HepG2 (cell line): ENCODE measurements around the gene SLFN13. TPM values are rescaled to one million over a fixed set of nuclear protein-coding genes. Genes with fewer than 3 reads are reported as not detected.

Experiments
- AGO2 ChIP-seq: fragments of 200-400 bp; formaldehyde crosslinking; optimal IDR thresholded peaks from 2 replicates; pipeline ENCODE3; 2017; ENCODE audit warnings: mild to moderate bottlenecking, low read depth, low read length, moderate library complexity
- FOXA1 ChIP-seq, 2 experiments: fragments of 450-650 bp in 1 of 2; sonication (generic) in 1 of 2; formaldehyde crosslinking in 1 of 2; IDR thresholded peaks; 2 replicates each; pipeline versions ENCODE4 v1.4.0 to v1.6.1; 2016 to 2020; ENCODE audit warnings: missing genetic modification reagents in 1 of 2
- polyA plus RNA-seq, 8 experiments: library from polyadenylated mRNA; depleted of rRNA in 3 of 8; stranded (reverse) in 7 of 8; unstranded in 1 of 8; fragments of >200 nt; fragmentation: Illumina TruSeq in 4 of 8; extraction: Trizol in 4 of 8; gene quantifications; 2 replicates each; pipeline versions ENCODE4 v1.2.1 to v1.2.3, GENCODE V29; 2011 to 2016; ENCODE audit warnings: low read depth in 4 of 8, missing spikeins in 1 of 8, mixed read lengths in 1 of 8; ENCODE audit not compliant: insufficient read depth in 1 of 8
- total RNA-seq, 5 experiments: library from RNA; depleted of rRNA; stranded (reverse); fragments of >200 nt; fragmentation: Illumina TruSeq; extraction: Trizol; gene quantifications; 2 replicates each; pipeline ENCODE4 v1.2.3, GENCODE V29; 2016; ENCODE audit warnings: low read depth in 1 of 5
- TF ChIP-seq, protein P1 (sequence below): sonication (generic); formaldehyde crosslinking; IDR thresholded peaks from 2 replicates; pipeline ENCODE4 v1.4.0; 2020; ENCODE audit warnings: missing genetic modification reagents; ENCODE audit errors: not compliant biosample characterization
- TF ChIP-seq, protein P2 (sequence below): sonication (generic); formaldehyde crosslinking; IDR thresholded peaks from 2 replicates; pipeline ENCODE4 v1.4.0; 2020; ENCODE audit warnings: mild to moderate bottlenecking, missing genetic modification reagents

Gene SLFN13
- total and polyA plus RNA-seq, 2 of the 13 experiments (the other 11 are each of a cell fraction or from before 2014, with no cell fraction given), result 0.18 TPM; not detected in 1

DNA sequence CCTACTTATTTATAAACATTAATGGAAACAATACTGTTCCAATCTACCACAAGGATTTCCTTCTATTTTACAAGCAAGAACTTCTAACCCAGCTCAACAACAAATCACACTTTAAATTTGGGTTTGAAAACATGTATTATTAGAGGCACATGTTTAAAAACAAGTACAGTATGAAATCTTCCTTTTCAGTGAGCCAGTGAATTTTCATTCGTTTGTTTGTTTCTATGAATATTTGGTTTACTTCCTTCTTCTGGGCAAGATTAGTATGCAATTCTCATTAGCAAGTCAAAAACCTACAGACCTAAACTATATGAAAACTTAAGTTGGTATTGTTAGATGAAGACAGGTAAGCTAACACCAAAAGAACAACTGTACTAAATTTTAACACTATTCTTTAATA lies 42.0 kb downstream of the SLFN13 start (continued):
- TF ChIP-seq, protein P1, sequence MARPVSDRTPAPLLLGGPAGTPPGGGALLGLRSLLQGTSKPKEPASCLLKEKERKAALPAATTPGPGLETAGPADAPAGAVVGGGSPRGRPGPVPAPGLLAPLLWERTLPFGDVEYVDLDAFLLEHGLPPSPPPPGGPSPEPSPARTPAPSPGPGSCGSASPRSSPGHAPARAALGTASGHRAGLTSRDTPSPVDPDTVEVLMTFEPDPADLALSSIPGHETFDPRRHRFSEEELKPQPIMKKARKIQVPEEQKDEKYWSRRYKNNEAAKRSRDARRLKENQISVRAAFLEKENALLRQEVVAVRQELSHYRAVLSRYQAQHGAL (CRISPR knock-in tag), result no peak
- TF ChIP-seq AGO2 (no peak), FOXA1 (IDR thresholded peaks at IDR 0.05) (no peak), FOXA1 (CRISPR knock-in tag; IDR thresholded peaks at IDR 0.05) (no peak)
- TF ChIP-seq, protein P2, sequence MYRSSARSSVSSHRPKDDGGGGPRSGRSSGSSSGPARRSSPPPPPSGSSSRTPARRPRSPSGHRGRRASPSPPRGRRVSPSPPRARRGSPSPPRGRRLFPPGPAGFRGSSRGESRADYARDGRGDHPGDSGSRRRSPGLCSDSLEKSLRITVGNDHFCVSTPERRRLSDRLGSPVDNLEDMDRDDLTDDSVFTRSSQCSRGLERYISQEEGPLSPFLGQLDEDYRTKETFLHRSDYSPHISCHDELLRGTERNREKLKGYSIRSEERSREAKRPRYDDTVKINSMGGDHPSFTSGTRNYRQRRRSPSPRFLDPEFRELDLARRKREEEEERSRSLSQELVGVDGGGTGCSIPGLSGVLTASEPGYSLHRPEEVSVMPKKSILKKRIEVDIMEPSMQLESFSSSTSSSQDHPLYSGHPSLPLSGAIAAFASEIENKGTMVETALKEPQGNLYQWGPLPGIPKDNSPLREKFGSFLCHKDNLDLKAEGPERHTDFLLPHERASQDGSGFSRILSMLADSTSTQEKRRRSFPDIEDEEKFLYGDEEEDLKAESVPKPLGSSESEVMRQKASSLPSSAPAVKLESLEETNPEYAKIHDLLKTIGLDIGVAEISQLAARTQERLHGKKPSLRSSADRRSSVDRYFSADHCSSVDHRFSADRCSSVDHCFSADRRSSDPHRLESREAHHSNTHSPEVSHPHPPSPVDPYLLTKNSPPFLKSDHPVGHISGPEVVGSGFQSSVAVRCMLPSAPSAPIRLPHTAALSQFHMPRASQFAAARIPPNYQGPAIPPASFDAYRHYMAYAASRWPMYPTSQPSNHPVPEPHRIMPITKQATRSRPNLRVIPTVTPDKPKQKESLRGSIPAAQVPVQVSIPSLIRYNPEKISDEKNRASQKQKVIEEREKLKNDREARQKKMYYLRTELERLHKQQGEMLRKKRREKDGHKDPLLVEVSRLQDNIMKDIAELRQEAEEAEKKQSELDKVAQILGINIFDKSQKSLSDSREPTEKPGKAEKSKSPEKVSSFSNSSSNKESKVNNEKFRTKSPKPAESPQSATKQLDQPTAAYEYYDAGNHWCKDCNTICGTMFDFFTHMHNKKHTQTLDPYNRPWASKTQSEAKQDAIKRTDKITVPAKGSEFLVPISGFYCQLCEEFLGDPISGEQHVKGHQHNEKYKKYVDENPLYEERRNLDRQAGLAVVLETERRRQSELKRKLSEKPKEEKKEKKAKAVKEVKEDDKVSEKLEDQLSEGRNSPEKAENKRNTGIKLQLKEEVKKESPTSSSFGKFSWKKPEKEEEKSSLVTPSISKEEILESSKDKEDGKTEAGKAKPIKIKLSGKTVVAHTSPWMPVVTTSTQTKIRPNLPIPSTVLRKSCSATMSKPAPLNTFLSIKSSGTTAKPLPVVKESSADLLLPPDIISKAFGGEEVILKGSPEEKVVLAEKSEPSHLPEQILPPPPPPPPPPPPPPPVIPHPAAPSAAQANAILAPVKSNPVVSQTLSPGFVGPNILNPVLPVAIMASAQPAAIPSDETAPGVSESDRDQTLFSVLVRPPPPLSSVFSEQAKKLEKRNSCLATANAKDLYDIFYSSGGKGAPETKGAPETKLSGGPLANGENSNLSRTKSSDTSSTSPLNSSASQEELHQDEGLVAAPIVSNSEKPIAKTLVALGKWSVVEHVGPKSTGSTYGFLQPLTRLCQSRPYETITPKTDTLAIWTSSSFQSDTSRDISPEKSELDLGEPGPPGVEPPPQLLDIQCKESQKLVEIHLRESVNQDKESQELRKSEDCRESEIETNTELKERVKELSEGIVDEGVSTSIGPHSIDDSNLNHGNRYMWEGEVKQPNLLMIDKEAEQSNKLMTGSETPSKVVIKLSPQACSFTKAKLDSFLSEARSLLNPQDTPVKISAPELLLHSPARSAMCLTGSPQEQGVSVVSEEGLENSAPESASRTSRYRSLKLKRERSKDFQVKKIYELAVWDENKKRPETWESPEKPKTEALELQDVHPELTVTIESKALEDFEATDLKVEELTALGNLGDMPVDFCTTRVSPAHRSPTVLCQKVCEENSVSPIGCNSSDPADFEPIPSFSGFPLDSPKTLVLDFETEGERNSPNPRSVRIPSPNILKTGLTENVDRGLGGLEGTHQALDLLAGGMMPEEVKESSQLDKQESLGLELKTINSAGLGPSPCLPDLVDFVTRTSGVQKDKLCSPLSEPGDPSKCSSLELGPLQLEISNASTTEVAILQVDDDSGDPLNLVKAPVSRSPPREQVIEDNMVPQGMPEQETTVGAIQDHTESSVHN (CRISPR knock-in tag), result no peak
